K562 (cell line): ENCODE measurements around the gene MTHFSD. TPM values are rescaled to one million over a fixed set of nuclear protein-coding genes. Genes with fewer than 3 reads are reported as not detected.

ENCODE experiments used
- ATAC-seq: fragments of 200-7000 bp; cut with Tn5 transposase; 3 replicates; pipeline ENCODE4 v1.9.1; 2020; ENCODE audit warnings: moderate library complexity
- BruUV-seq: library from RNA; stranded (reverse); fragments of 400-500 nt; replicated peaks from 2 replicates; lab custom pipeline; 2021; lab: Mats Ljungman, UMichigan
- CTCF ChIA-PET: fragments of 300-600 bp; formaldehyde crosslinking; extraction: SDS; loops from one replicate; lab custom pipeline; 2021; ENCODE audit warnings: low intra/inter-chr PET ratio; lab: Yijun Ruan, JAX
- POLR2A ChIA-PET: fragments of 300-600, 350-650 bp; sonication (Branson Sonifier 250); formaldehyde crosslinking; extraction: SDS; loops from one replicate; lab custom pipeline; 2021; ENCODE audit warnings: antibody characterized with exemption, inconsistent platforms; lab: Yijun Ruan, JAX
- DNase-seq, 4 experiments: peaks; one replicate each; pipeline versions ENCODE4 v3.0.0 to v3.0.0-alpha.2; 2011 to 2018; ENCODE audit warnings: low spot score in 3 of 4, mixed read lengths in 3 of 4; ENCODE audit errors: extremely low read depth in 1 of 4
- FAIRE-seq: peaks from 2 replicates; lab custom pipeline; 2011; peaks lifted over from hg19 to GRCh38; lab: Jason Lieb, UNC
- H2AFZ ChIP-seq: 2 replicates; pipeline ENCODE4 v1.6.0; 2011; ENCODE audit warnings: low read depth, low read length, control low read depth, inconsistent platforms
- H3K27ac ChIP-seq: fragments of 200-600 bp; 3 replicates; pipeline ENCODE4 v1.8.0; 2011; ENCODE audit warnings: low read depth, mild to moderate bottlenecking, control low read depth, inconsistent platforms, low read length, moderate library complexity, mixed read lengths; ENCODE audit errors: extremely low read depth
- H3K27me3 ChIP-seq, 2 experiments: fragments of 300-600 bp in 1 of 2; 2 replicates in 1 of 2; 3 replicates in 1 of 2; pipeline versions ENCODE4 v1.6.0 to v1.8.0; 2011; ENCODE audit warnings: inconsistent platforms in 2 of 2, low read length in 2 of 2, mild to moderate bottlenecking in 1 of 2, mixed read lengths in 1 of 2, moderate library complexity in 1 of 2; ENCODE audit not compliant: control insufficient read depth in 2 of 2, insufficient read depth in 2 of 2
- H3K36me3 ChIP-seq: fragments of 300-600 bp; 3 replicates; pipeline ENCODE4 v1.8.0; 2011; ENCODE audit warnings: mild to moderate bottlenecking, low read length, inconsistent platforms; ENCODE audit not compliant: control insufficient read depth, insufficient read depth
- H3K4me1 ChIP-seq, 2 experiments: fragments of 200-600 bp in 1 of 2; replicated peaks in 1 of 2; 2 replicates in 1 of 2; 3 replicates in 1 of 2; pipeline versions ENCODE4 v1.5.1 to v1.8.0; 2011; ENCODE audit warnings: inconsistent platforms in 2 of 2, low read length in 2 of 2, mild to moderate bottlenecking in 1 of 2, mixed read lengths in 1 of 2, moderate library complexity in 1 of 2; ENCODE audit not compliant: control insufficient read depth in 2 of 2, insufficient read depth in 2 of 2
- H3K4me2 ChIP-seq: 2 replicates; pipeline ENCODE4 v1.6.1; 2011; ENCODE audit warnings: low read length, control low read depth, inconsistent platforms, mixed read lengths; ENCODE audit not compliant: insufficient read depth
- H3K4me3 ChIP-seq: fragments of 200-600 bp; sonication (generic), shearing (Covaris generic); 2 replicates; pipeline ENCODE4 v1.5.1; 2016; ENCODE audit warnings: control low read depth, inconsistent platforms
- H3K79me2 ChIP-seq: fragments of 200-600 bp; 3 replicates; pipeline ENCODE4 v1.8.0; 2011; ENCODE audit warnings: low read length, inconsistent platforms; ENCODE audit not compliant: control insufficient read depth, insufficient read depth
- H3K9ac ChIP-seq, 2 experiments: 2 replicates each; pipeline versions ENCODE4 v1.6.0 to v1.6.1; 2011; ENCODE audit warnings: low read depth in 2 of 2, low read length in 2 of 2, control low read depth in 1 of 2, inconsistent platforms in 1 of 2, mild to moderate bottlenecking in 1 of 2, mixed read lengths in 1 of 2; ENCODE audit not compliant: insufficient read depth in 1 of 2
- H3K9me1 ChIP-seq: one replicate; pipeline ENCODE4 v1.6.0; 2011; ENCODE audit warnings: inconsistent platforms, mild to moderate bottlenecking, low read length, moderate library complexity; ENCODE audit not compliant: control insufficient read depth, insufficient read depth
- H3K9me3 ChIP-seq: replicated peaks from 2 replicates; pipeline ENCODE4 v1.5.1; 2011; ENCODE audit warnings: low read depth, low read length, inconsistent platforms; ENCODE audit not compliant: control insufficient read depth, insufficient read depth
- H4K20me1 ChIP-seq: replicated peaks from 2 replicates; pipeline ENCODE4 v1.6.1; 2011; ENCODE audit warnings: low read length, inconsistent platforms, mixed read lengths; ENCODE audit not compliant: control insufficient read depth, insufficient read depth
- ATF1 ChIP-seq, 2 experiments: fragments of 450-650 bp in 1 of 2; IDR thresholded peaks; 2 replicates each; pipeline ENCODE4 v1.6.1; 2016; ENCODE audit warnings: missing compliant biosample characterization in 1 of 2, missing genetic modification characterization in 1 of 2
- BRD4 ChIP-seq: fragments of 200-600 bp; sonication (generic); IDR thresholded peaks from 2 replicates; pipeline ENCODE4 v1.6.1; 2017; ENCODE audit warnings: inconsistent platforms
- E2F6 ChIP-seq, 2 experiments: IDR thresholded peaks; 2 replicates each; pipeline ENCODE4 v1.6.1; 2011; ENCODE audit warnings: borderline replicate concordance in 1 of 2, control low read depth in 1 of 2, low read depth in 1 of 2, low read length in 1 of 2, mild to moderate bottlenecking in 1 of 2, mixed read lengths in 1 of 2, moderate library complexity in 1 of 2; ENCODE audit not compliant: insufficient read depth in 1 of 2, insufficient read length in 1 of 2, poor library complexity in 1 of 2, severe bottlenecking in 1 of 2; ENCODE audit errors: extremely low read depth in 1 of 2
- HNRNPUL1 ChIP-seq: fragments of 200-400 bp; formaldehyde crosslinking; IDR thresholded peaks from 2 replicates; pipeline ENCODE4 v1.6.1; 2017; ENCODE audit warnings: low read length
- MAX ChIP-seq: sonication (generic); formaldehyde crosslinking; IDR thresholded peaks from 2 replicates; pipeline ENCODE4 v1.9.0; 2022; ENCODE audit warnings: mild to moderate bottlenecking, missing genetic modification reagents
- NFRKB ChIP-seq: fragments of 450-650 bp; IDR thresholded peaks from 2 replicates; pipeline ENCODE4 v1.6.1; 2016; ENCODE audit warnings: low read depth
- NR2C2 ChIP-seq, 2 experiments: fragments of 200-800 bp in 1 of 2; sonication (Bioruptor generic) in 1 of 2; sonication (generic) in 1 of 2; formaldehyde crosslinking in 1 of 2; IDR thresholded peaks; 2 replicates each; pipeline versions ENCODE4 v1.6.1 to v1.8.0; 2016 to 2022; ENCODE audit warnings: mild to moderate bottlenecking in 1 of 2, missing compliant biosample characterization in 1 of 2, missing genetic modification characterization in 1 of 2, missing genetic modification reagents in 1 of 2
- POLR2G ChIP-seq: fragments of 200-400 bp; formaldehyde crosslinking; IDR thresholded peaks from 2 replicates; pipeline ENCODE4 v1.6.1; 2017; ENCODE audit warnings: low read depth, mild to moderate bottlenecking, antibody characterized with exemption, low read length, moderate library complexity
- RBM15 ChIP-seq: fragments of 200-400 bp; formaldehyde crosslinking; IDR thresholded peaks from 2 replicates; pipeline ENCODE4 v1.6.1; 2018; ENCODE audit warnings: mild to moderate bottlenecking, low read length, moderate library complexity; ENCODE audit not compliant: insufficient read depth
- RFX5 ChIP-seq: IDR thresholded peaks from 2 replicates; pipeline ENCODE4 v1.6.1; 2011; ENCODE audit warnings: low read depth, mild to moderate bottlenecking, improper control_type of control experiment, low read length
- STAT5B ChIP-seq: fragments of 250-450 bp; sonication (Bioruptor Pico); IDR thresholded peaks from 2 replicates; pipeline ENCODE4 v1.8.0; 2021; ENCODE audit warnings: mild to moderate bottlenecking, inconsistent platforms
- U2AF2 ChIP-seq: fragments of 200-400 bp; formaldehyde crosslinking; optimal IDR thresholded peaks from 2 replicates; pipeline ENCODE3; 2017; ENCODE audit warnings: low read depth, mild to moderate bottlenecking, low read length
- ZBTB7A ChIP-seq: IDR thresholded peaks from 2 replicates; pipeline ENCODE4 v1.6.1; 2011; ENCODE audit warnings: low read depth, mild to moderate bottlenecking, low read length, moderate library complexity, borderline replicate concordance; ENCODE audit not compliant: control insufficient read depth
- ZNF24 ChIP-seq: fragments of 450-650 bp; IDR thresholded peaks from 2 replicates; pipeline ENCODE4 v1.6.1; 2016
- ZNF592 ChIP-seq: fragments of 450-650 bp; IDR thresholded peaks from 2 replicates; pipeline ENCODE4 v1.6.1; 2017; ENCODE audit warnings: antibody characterized with exemption, mild to moderate bottlenecking
- ZNF699 ChIP-seq: fragments of 250-450 bp; sonication (Bioruptor Pico); IDR thresholded peaks from 2 replicates; pipeline ENCODE4 v1.8.0; 2021; ENCODE audit warnings: mild to moderate bottlenecking, moderate library complexity; ENCODE audit not compliant: insufficient replicate concordance
- WGBS: fragments of 100-300 bp; shearing (Covaris generic); methylation state at CpG from one replicate; pipeline ENCODE4 v1.1.6; 2016; ENCODE audit warnings: low coverage, mixed read lengths; ENCODE audit not compliant: insufficient coverage; ENCODE audit errors: missing lambda C conversion rate; 5-methylcytosine and 5-hydroxymethylcytosine counted together
- in situ Hi-C: fragments of 300-500 bp; cut with MboI; formaldehyde crosslinking; loops from 4 replicates; pipeline ENCODE4 v1.15.0; 2018; ENCODE audit warnings: inconsistent platforms, mixed read lengths
- intact Hi-C: fragments of 100-400 bp; cut with micrococcal nuclease; formaldehyde crosslinking; loops from 2 replicates; pipeline ENCODE4 v1.14.2; 2022
- polyA plus RNA-seq, 8 experiments: library from polyadenylated mRNA; depleted of rRNA in 4 of 8; stranded (reverse) in 5 of 8; unstranded in 3 of 8; fragments of >200 nt; fragmentation: Nextera tagmentation in 2 of 8; fragmentation: Illumina TruSeq in 1 of 8; extraction: Ambion mirVana in 2 of 8; extraction: Trizol in 1 of 8; gene quantifications; 2 replicates each; pipeline versions ENCODE4 v1.2.1 to v1.2.3, GENCODE V29; 2011 to 2014; ENCODE audit warnings: inconsistent platforms in 1 of 8, missing spikeins in 1 of 8
- total RNA-seq, 7 experiments: library from RNA; depleted of rRNA in 6 of 7; stranded (reverse); fragments of >200 nt in 6 of 7; fragmentation: Illumina TruSeq in 2 of 7; extraction: Trizol in 2 of 7; gene quantifications; 2 replicates each; pipeline versions ENCODE4 v1.2.1 to v1.2.3, GENCODE V29; 2011 to 2021; ENCODE audit warnings: low replicate concordance in 1 of 7

MTHFSD gene
- total and polyA plus RNA-seq, 9 of the 15 experiments (the other 6 are each of a cell fraction or from before 2014, with no cell fraction given), result 3.2 to 20.2 (median 12.0) TPM

GRCh38 chr16:86522634-86523033 lies 32.4 kb downstream of the MTHFSD start:
- no TSS peak for BruUV-seq
- no peak overlapping the region for H2AFZ ChIP-seq
- no peak for TF ChIP-seq ZNF592
- TF ChIP-seq RFX5, result no peak
- TF ChIP-seq NR2C2 (CRISPR knock-in tag; IDR thresholded peaks at IDR 0.05), result no peak
- no peak for TF ChIP-seq NR2C2 (tag; IDR thresholded peaks at IDR 0.05)
- TF ChIP-seq U2AF2, result no peak
- no peak for TF ChIP-seq POLR2G
- no peak for TF ChIP-seq ZNF24
- TF ChIP-seq NFRKB, result no peak
- TF ChIP-seq BRD4, result no peak
- no peak for TF ChIP-seq ATF1 (CRISPR knock-in tag; IDR thresholded peaks at IDR 0.05)
- no peak for TF ChIP-seq ATF1 (tag; IDR thresholded peaks at IDR 0.05)
- no peak for TF ChIP-seq STAT5B (CRISPR knock-in tag)
- TF ChIP-seq ZNF699 (CRISPR knock-in tag), result no peak
- no peak for TF ChIP-seq E2F6 (IDR thresholded peaks at IDR 0.05; ENCODE audit: borderline replicate concordance in 1 of 2, extremely low read depth in 1 of 2, insufficient read depth in 1 of 2, insufficient read length in 1 of 2, low read depth in 1 of 2, low read length in 1 of 2, poor library complexity in 1 of 2, severe bottlenecking in 1 of 2)
- no peak for TF ChIP-seq ZBTB7A
- TF ChIP-seq MAX (CRISPR knock-in tag), result no peak
- TF ChIP-seq HNRNPUL1, result no peak
- TF ChIP-seq RBM15, result no peak

More at GRCh38 chr16:86522634-86523033, 32.4 kb downstream of the MTHFSD start:
- Histone ChIP-seq H3K9me3 (no peaks in the 10 kb centered on the region), H3K27me3 (peaks cover 40 to 76% of the 10 kb centered on the region in 2 experiments), H3K27ac (no peak overlapping the region), H3K9me1 (no peaks in the 10 kb centered on the region), H3K4me2 (no peak overlapping the region), H4K20me1 (peaks cover 12% of the 10 kb centered on the region), H3K79me2 (no peaks in the 10 kb centered on the region), H3K9ac (no peak overlapping the region), H3K4me3 (no peak overlapping the region), H3K4me1 (peaks cover 0 to 9% of the 10 kb centered on the region in 2 experiments; a peak in 3 of 5 replicates), H3K36me3 (no peaks in the 10 kb centered on the region)
- intact Hi-C loops, result loop anchor here (10.0 kb wide), 1 partner anchor 268 kb away; no protein-coding TSS in a partner anchor
- ChIA-PET POLR2A (no interaction called here), CTCF (no interaction called here)
- WGBS, result 8% methylated on average over 16 of the region's 16 CpGs
- in situ Hi-C loops, result no loop called here
- DNase-seq (no peak), ATAC-seq (no peak), FAIRE-seq (no peak)
